Stimulated activated CD8-positive, alpha-beta memory T cell treated with anti-CD3 and anti-CD28 coated beads, Interleukin-4, amount 100 ng/mL, for 4 hours (primary cell): ENCODE data around the gene DNAJA4.
"Not testable (repeated sequence)": the region's sequence is repeated elsewhere in the genome, so short reads cannot be mapped to it uniquely, and the experiment has no call there.

Experiments
- DNase-seq, 2 donors: peaks; one replicate each; pipeline ENCODE4 v3.0.0-alpha.2; 2020; ENCODE audit warnings: low read depth in 2 of 2, low spot score in 1 of 2

The DNAJA4 gene

DNA sequence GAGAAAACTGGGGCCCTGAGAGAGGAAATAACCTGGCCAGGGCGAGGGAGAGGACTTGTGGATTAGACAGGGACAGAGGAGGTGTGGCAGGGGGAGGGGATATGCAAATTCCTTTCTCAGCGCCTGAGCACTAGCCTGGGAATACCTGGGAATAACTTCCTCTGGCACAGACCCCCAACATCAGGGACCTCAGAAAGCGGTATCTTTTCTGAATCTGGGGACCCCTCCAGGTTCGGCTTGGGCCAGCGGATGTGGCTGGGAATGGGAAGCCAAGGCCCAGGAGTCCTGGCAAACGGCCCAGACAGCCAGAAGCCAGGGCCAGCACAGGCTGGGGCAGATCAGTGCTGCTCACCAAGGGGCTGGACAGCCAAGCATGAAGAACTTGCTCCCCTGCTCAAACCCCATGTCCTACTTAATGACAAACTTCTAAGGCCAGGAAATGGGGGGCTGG, 20.8 kb upstream of the DNAJA4 start:
- DNase-seq = no peak

DNA sequence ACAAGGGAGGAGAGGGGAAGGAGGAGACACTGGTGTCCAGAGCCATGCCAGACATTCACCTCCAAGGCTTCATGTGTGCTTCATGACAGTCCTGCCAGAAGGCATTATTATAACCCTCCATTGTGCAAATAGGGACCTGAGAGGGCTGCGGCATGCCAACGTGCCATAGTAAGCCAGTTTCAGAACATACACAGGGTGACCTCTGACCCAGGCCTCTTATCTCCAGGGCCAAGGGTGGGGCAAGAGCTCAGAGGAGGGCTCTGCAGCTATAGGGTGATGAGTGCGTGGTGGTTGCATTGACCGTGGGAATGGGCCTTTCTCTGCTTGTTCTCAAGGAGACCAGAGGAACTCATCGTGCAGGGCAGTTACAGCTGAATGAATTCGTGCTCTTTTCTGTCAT, 20.3 kb upstream of the DNAJA4 start:
- no peak for DNase-seq

DNA sequence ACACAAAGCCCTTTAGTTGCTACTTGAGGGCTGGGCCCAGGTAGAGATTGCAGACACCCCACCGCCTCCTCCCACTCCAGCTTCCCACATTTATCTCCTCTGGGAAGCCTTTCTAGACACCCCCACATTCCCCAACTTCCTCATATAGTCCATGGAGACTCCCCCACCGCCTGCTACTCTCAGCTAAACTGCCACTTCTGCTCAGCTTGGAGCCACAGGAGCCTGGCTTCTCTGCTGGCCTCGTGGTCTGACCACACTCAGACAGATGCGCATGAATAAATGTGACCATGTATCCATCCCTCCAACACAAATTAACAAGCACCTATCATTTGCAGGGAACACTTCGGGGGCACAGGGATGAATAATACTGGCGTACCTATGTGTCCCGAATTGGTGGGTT, 19.5 kb upstream of the DNAJA4 start:
- DNase-seq = no peak

DNA sequence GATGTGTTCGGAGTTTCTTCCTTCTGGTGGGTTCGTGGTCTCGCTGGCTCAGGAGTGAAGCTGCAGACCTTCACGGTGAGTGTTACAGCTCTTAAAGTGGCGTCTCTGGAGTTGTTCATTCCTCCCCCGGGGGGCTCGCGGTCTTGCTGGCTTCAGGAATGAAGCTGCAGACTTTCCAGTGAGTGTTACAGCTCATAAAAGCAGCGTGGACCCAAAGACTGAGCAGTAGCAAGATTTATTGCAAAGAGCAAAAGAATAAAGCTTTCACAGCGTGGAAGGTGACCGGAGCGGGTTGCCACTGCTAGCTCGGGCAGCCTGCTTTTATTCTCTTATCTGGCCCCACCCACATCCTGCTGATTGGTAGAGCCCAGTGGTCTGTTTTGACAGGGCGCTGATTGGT, 19.0 kb upstream of the DNAJA4 start:
- DNase-seq = not testable (repeated sequence)

DNA sequence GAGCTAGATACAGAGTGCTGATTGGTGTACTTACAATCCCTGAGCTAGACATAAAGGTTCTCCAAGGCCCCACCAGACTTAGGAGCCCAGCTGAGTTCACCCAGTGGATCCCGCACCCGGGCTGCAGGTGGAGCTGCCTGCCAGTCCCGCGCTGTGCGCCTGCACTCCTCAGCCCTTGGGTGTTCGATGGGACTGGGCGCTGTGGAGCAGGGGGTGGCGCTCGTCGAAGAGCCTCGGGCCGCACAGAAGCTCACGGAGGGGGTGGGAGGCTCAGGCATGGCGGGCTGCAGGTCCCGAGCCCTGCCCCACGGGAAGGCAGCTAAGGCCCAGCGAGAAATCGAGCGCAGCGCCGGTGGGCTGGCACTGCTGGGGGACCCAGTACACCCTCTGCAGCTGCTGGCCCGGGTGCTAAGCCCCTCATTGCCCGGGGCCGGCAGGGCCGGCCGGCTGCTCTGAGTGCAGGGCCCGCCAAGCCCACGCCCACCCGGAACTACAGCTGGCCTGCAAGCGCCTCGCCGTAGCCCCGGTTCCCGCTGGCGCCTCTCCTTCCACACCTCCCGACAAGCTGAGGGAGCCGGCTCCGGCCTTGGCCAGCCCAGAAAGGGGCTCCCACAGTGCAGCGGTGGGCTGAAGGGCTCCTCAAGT, 18.3 kb upstream of the DNAJA4 start:
- DNase-seq = not testable (repeated sequence)

DNA sequence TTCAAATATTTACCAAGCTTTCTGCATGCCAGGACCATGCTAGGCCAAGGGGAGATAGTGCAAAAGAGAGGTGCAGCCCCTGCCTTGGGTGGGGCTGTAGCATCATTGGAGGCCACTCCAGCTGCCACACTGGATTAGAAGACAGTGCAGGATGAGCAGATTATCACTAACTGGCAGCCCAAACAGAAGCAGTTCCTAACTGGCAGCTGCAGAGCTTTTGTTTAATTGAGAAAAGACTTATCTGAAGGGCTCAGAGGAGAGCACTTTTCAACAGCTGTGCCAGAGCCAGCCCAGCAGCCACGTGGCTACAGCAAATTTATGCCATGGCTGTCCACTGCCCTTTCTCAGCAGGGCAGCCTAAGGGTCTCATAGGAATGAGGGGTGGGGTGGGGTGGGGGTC, 16.5 kb upstream of the DNAJA4 start:
- no peak for DNase-seq

DNA sequence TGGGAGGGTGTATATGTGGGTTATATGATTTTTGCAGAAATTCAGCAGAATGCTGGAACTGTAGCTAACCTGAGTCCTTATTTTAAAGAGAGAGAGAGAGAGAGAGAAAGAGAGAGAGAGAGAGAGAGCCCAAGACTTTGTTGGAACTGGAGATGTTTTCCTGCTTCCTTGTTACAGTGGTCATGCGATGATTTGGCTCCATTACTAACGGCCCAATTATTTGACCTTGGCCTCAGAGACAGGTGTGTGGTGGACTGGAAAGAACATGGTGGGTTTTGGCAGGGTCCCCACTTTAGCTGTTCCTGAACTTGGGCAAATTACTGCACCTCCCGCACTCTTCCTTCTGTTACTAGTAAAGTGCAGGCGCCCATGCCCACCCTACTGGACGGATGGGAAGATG, 15.2 kb upstream of the DNAJA4 start:
- no peak for DNase-seq

DNA sequence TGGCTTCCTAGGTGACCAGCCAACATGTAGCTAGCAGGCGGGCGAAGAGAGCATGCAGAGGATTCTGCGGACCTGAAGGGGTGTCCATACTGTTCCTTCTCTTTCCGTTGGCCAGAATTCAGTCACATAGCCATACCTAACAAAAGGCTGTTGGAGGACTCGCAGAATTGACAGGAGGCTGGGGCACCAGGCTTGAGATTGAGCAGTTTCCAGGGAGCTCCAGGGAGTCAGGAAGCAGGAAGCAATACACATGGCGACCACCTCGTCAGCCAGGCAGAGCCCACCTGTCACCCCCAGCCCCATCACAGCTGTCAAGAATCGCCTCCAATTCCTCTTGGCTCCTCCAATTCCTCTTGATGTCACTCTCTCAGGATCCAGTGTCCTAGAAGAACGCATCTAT, 13.2 kb upstream of the DNAJA4 start:
- DNase-seq = no peak

DNA sequence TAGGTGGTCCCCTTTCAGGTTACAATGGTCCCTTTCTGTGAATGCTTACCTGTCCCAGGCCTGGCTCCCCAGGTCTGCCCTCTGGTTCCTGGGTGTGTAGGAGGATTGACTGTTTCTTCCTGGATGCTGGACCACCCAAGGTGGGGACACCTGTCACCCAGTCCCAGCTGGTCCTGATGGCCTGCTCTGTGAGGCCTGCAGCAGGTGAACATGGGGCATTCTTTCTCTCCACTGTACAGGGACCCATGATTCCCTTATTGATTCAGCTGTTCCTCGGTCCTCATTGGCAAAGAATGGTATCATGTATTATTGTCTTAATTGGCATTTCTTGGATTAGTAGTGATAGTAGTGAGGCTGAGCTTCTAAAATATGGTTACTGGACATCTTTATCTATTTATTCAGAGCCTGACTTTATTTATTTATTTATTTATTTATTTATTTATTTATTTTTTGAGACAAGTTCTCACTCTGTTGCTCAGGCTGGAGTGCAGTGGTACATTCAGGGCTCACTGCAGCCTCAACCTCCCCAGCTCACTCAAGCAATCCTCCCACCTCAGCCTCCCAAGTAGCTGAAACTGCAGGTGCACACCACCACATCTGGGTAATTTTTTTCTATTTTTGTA, 8.8 kb upstream of the DNAJA4 start:
- no peak for DNase-seq

DNA sequence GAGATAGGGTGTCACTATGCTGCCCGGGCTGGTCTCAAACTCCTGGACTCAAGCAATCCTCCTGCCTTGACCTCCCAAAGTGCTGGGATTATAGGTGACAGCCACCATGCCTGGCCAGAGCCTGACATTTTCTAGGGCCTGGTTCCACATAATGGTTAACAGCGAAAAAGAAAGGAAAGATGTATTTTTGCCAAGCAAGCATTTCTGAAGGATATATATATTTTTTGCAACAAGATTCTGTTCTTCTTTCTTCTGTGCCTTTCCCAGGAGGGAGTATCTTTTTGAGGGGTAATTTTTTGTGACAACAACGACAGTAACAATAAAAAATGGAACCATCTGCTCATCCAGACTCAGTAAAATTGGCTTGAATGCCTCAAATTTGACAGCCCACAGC, 8.3 kb upstream of the DNAJA4 start:
- no peak for DNase-seq

DNA sequence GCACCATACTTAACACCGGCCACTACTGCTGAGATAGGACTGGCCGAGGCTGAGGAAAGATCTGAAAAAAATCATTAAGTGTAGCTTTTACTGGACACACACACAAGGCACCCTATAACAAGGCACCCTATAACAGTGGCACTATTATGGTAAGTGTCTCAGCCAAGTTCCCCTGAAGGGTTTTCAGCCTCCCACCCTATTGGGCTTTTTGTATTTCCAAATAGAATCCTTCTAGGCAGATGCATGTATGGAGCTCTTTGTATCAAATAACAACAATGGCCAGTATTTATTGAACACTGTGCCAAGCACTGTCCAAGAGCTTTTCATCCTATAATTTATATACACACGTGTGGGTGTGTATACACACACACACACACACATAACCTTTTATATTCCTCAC, 6.7 kb upstream of the DNAJA4 start:
- no peak for DNase-seq

DNA sequence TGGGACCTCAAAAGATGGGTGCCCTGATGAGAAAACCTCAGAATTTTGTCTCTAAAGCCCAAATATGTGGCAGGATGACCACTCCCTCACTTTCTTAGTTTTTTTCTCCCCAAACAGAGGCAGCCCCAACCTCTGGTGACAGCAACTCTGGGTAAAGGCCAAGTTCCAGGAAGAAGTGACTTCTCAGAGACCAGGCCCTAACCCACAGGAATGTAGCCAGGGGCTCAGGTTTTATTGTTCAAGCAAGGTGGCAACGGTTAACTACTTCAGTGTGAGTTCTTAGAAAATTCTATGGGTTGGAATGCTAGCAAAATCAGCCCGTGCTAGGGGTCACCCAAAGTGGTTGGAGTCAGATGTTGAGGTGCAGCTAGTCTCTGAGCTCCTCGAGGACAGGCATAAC, 5.1 kb upstream of the DNAJA4 start:
- no peak for DNase-seq

DNA sequence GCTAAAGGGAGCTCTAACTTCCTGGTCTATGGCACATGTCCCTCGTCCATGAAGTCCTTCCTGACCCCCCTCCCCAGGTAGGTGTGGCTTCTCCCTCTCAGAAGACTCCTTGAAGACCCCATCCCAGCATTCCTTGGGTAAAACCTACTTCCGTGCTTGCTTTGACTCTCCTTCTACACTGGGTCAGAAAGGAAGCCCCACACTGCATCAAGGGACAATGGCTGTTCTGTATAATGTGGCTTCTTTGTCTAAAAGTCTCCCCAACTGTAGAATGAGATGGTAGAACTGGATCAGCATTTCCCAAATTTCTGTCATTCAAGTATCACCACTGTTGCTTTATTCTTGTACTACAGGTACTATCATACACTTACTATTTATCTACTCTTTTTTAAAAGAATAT, 3.9 kb upstream of the DNAJA4 start:
- no peak for DNase-seq

DNA sequence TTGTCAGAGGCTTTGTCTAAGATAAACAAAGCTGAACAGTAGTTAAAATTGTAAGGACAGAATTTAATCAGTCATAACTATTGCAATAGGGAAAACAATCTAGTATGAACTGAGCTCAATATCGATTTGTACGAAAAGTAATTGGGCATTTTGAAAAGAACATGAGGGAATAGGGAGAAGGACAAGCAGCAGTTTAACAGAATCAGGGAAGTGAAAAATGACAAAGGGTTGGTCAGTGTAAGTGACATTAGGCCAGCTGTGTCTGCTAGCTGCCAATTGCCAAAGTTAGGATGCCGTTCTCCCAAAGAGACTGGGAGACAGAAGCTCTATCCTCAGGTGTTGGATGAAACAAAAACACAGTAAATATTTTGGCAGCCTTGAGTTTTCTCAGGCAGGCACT, 3.3 kb upstream of the DNAJA4 start:
- no peak for DNase-seq

DNA sequence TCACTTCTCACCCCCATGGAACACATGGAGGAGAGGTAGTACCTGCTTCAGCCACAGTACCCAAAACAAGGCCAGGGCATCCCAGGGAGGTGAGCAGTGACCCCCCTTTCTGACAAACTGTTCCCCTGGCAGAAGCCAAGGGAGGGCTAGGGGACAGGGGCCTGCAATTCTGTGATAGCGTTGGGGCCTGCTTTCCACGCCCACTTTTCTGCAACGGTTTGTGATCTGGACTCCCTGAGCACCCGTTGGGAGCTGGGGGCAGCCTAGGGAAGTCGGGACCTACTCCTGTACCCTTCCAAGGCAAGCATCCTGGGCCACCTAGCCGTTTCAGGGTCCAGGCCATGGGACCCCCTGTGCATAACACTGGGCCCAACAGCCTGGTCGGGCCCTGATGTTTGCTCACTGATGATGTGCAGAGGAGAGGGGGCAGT, 996 bp upstream of the DNAJA4 start:
- DNase-seq = no peak

DNA sequence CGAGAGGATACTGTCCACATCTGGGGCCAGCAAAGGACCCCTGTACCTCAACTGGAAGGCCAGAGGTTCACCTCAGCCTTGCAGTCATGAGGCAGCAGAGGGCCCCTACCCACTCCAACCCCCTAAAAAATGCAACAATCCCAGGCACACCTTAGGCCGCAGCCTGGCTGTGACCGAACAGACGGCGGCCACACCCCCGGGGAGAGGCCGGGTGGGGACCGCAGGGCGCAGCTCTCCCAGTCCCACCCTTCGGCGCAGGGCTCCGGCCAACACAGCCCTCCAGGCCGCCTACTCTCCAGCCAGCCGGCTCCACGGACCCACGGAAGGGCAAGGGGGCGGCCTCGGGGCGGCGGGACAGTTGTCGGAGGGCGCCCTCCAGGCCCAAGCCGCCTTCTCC, 457 bp upstream of the DNAJA4 start:
- DNase-seq = no peak

DNA sequence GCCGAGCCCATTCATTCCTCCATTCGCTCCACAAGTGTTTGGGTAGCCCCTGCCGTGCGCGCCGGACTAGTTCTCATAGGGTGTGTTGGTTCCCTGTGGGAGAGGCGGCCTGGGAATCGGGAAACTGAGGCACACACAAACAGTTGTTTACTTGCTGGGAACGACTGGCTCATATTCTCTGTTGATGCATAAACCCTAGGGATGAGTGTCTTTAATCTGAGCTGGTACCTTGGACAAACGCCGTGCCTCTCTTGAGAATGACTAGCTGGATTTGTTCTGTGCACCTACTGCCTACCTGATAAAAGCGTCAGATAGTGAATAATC, 737 bp downstream of the DNAJA4 start:
- DNase-seq = no peak

DNA sequence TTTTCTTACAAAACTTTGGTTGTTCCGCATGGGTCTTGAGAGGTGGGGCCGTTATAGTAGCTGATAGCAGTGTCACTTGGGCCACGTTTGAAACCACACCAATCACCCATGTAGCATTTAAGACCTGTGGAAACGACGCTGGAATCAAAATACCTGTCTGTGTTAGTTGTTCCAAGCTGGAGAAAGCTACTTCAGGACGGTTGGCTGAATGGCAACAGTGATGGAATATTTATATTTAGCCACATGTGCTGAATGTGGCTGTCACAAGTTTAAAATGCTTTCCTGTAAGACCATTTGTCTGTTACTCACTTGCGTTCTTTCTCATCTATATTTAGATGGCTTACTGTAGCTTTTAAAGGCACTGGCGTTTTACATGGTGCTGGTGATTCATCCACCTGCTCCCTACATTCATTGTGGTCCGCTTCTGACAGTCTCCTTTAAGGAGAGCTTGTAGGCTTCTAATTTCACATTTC, 1.4 kb downstream of the DNAJA4 start:
- no peak for DNase-seq

DNA sequence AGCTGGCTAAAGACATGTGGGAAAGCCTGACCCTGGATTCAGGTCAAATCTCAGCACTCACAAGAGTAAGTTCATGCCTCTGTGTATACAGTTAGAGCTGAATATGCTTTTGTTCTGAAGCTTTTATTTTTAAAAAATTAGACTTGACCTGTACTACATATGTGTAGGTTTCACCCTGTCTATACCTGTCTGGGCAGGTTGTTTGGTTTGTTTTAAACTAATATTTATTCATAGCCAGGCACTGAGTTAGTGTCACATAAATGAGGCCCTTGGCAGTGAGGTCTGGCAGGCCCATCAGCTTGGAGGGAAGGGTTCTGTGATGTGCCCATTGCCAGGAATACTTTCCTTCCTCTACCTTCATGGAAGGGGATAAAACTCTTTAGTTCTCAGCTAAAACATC, 1.9 kb downstream of the DNAJA4 start:
- no peak for DNase-seq

DNA sequence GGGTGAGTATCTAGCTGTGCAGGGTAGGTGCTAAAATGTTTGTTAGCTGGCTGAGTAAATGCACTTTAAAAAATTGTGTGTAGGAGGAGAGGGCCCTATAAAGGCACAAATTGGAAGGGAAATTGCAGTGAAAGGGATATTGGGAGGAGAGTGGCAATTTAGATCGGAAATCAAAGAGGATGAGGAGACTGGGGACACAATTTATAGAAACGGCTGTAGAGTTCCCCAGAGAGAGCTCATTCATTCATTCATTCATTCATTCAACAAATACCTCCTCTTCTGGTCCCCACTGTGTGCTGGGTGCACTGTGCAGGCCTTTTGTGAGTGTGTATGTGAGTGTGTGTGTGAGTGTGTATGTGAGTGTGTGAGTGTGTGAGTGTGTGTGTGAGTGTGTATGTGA, 2.4 kb downstream of the DNAJA4 start:
- DNase-seq = no peak

DNA sequence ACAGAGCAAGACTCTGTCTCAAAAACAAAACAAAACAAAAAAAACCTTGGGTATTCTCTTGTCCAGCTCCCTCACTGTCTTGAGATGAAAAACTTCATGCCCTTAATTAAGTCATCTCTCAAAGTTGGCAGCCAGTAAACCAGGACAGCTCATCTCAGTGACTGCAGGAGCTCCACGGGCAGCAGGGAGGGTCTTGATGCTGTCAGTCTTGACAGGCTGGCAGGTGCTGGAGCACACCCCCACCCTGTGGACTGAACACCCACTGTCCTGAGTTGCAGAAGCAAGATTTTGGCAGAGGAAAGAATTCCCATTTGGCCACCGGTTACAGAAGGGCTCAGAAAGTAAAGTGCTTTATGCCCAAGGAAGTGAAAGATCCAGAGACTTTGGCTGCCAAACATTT, 8.0 kb downstream of the DNAJA4 start:
- no peak for DNase-seq

DNA sequence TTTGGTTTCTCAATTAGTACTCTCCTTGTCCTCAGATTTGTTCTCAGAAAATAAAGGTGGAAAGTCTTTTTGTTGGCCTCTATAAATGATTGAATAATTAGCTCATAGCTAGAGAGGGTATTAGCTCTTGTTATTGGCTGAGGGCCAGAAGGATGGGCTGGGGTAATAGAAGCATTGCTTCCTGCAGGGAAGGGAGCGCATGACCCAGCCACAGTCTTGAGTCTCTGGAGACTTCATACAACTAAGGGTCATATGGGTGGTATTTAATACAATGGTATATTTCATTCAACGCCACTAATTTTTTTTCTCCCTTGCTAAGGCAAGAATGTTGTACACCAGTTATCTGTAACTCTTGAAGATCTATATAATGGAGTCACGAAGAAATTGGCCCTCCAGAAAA, 8.4 kb downstream of the DNAJA4 start:
- DNase-seq = no peak

DNA sequence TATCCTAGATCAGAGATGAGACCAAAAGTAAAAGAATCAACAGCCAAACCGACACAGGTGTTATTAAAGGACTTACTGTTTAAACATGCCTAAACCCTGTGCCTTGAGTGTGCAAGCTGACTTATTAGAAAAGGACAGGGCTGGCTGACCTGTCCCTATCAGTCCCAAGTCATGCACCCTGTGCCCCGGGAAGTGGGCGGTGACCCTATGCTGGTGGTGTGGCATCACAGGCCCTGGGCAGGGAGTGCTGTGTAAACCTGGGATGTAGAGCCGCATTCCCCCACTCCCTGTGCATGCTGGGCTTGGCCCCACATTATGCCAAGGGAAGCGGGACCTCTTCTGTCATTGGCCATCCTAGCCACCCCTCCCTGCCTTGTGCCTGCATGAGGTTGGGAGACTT, 10.6 kb downstream of the DNAJA4 start:
- no peak for DNase-seq
